ENCODE results near the gene GAS2L3.

The GAS2L3 gene

GRCh38 chr12:100661300-100661951 lies 87.9 kb downstream of the GAS2L3 start:
- H3K36me3 Mint-ChIP-seq = no peaks in the 10 kb centered on the region
- ATAC-seq (replicated peaks) = no peak
- H3K4me1 Mint-ChIP-seq = no peaks in the 10 kb centered on the region
- peaks cover 4 to 9% of the 10 kb centered on the region in 2 donors for H3K9me3 Mint-ChIP-seq
- no peak for DNase-seq
- H3K27me3 Mint-ChIP-seq = peaks cover 5 to 11% of the 10 kb centered on the region in 2 donors
- H3K27ac Mint-ChIP-seq = no peak overlapping the region
- H3K4me3 Mint-ChIP-seq = no peak overlapping the region

DNA sequence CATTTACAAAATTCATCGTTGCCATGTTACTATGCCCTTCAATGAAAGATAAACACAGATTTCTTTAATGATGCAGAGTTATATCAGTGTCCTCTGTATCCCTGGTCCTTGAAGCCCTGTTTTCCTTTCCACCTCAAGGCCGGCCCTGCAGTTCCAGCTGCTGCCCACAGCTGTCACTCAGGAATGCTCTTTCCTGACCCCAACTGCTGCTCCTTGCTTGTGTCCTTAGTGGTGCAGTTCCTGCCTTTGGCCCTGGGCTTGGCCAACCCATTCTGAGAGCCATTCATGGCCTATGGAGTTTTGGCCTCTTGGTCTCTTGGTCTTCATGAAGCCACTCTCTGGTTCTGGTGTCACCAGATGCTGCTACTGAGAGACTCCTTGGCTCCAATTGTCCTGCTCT lies 93.1 kb downstream of the GAS2L3 start:
- DNase-seq (no peak), ATAC-seq (replicated peaks) (no peak)
- H3K4me3 Mint-ChIP-seq = no peak overlapping the region
- H3K4me1 Mint-ChIP-seq = no peaks in the 10 kb centered on the region
- H3K36me3 Mint-ChIP-seq = no peaks in the 10 kb centered on the region
- H3K27me3 Mint-ChIP-seq = peaks cover 12% of the 10 kb centered on the region in 2 donors
- no peaks in the 10 kb centered on the region for H3K9me3 Mint-ChIP-seq
- H3K27ac Mint-ChIP-seq = no peak overlapping the region

GRCh38 chr12:100668945-100669536 lies 95.6 kb downstream of the GAS2L3 start:
- Mint-ChIP-seq H3K9me3 (no peaks in the 10 kb centered on the region), H3K27me3 (peaks cover 17 to 18% of the 10 kb centered on the region in 2 donors), H3K4me1 (no peaks in the 10 kb centered on the region), H3K27ac (no peak overlapping the region), H3K36me3 (no peaks in the 10 kb centered on the region), H3K4me3 (no peak overlapping the region)
- ATAC-seq (replicated peaks) (peak; percentile 81 to 88), DNase-seq (peak; percentile 29)

DNA sequence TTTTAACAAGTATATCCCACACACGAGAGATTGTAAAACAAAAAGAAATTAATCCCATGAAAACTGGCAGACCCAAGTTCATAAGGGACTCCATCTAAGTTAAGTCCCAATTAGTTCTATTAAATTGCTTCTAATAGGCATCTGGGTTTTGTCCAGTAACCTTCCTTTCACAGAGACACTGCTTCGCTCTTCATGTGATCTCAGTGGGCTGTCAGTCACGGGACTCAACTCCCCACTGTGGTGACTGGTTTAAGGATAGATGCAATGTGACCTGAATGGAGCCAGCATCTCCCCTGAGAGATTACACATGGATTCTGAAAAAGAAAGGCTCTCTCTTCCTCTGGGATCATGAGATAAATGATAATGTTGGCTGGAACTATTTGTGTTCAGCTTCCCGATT lies 96.4 kb downstream of the GAS2L3 start:
- H3K27ac Mint-ChIP-seq = no peak overlapping the region
- no peak for DNase-seq
- no peaks in the 10 kb centered on the region for H3K4me1 Mint-ChIP-seq
- no peak overlapping the region for H3K4me3 Mint-ChIP-seq
- no peaks in the 10 kb centered on the region for H3K9me3 Mint-ChIP-seq
- H3K27me3 Mint-ChIP-seq = peaks cover 18 to 21% of the 10 kb centered on the region in 2 donors
- ATAC-seq (replicated peaks) = no peak
- no peaks in the 10 kb centered on the region for H3K36me3 Mint-ChIP-seq

GRCh38 chr12:100671396-100672074 lies 98.1 kb downstream of the GAS2L3 start:
- peaks cover 18 to 21% of the 10 kb centered on the region in 2 donors for H3K27me3 Mint-ChIP-seq
- no peaks in the 10 kb centered on the region for H3K4me1 Mint-ChIP-seq
- H3K27ac Mint-ChIP-seq = no peak overlapping the region

GRCh38 chr12:100672075-100672592 lies 98.7 kb downstream of the GAS2L3 start:
- DNase-seq (no peak), ATAC-seq (replicated peaks) (peak; percentile 44 to 63)
- Mint-ChIP-seq H3K9me3 (peaks cover 0 to 3% of the 10 kb centered on the region in 2 donors), H3K4me3 (no peak overlapping the region), H3K27ac (no peak overlapping the region), H3K36me3 (no peaks in the 10 kb centered on the region), H3K27me3 (peaks cover 17 to 18% of the 10 kb centered on the region in 2 donors), H3K4me1 (no peaks in the 10 kb centered on the region)

More at GRCh38 chr12:100671396-100672074, 98.1 kb downstream of the GAS2L3 start:
- Mint-ChIP-seq H3K9me3 (peaks cover 0 to 1% of the 10 kb centered on the region in 2 donors), H3K36me3 (no peaks in the 10 kb centered on the region), H3K4me3 (no peak overlapping the region)
- no peak for DNase-seq
- ATAC-seq (replicated peaks) = no peak

DNA sequence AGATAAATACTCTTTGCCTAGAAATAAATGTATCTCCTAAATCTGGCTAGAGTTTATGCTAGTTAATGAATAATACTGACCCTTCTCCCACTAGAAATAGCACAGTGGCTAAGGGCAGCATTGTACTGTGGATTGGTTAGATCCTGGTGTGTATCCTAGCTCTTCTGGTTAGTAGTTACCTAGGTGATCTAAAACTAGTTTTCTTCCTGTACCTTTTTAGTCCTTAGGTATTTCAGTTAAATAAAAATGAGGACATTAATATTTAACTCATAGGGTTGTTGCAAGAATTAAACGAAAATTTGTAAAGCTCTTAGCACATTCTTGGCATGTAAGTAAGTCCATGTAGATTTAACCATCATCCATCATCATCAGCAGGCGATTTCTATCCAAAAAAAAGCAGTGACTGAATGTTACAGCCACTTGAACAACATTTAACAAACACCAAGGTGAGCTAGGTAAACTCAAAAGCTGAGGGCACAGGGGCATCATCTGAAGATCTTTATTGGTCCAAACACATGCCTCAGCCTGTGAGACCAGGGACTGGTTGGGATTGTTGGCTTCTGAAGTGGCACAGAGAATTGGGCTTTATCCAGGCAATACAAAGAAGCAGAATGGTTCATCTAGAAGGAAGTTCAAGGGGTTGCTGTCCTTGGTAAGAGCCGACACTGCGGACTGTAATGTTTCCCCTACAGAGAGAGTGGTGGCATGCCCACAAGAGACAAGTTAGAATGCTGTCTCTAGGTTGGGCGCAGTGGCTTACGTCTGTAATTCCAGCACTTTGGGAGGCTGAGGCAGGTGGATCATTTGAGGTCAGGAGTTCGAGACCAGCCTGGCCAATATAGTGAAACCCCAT lies 100.8 kb downstream of the GAS2L3 start:
- Mint-ChIP-seq H3K36me3 (no peaks in the 10 kb centered on the region), H3K4me3 (no peak overlapping the region), H3K4me1 (no peaks in the 10 kb centered on the region), H3K9me3 (peaks cover 0 to 5% of the 10 kb centered on the region in 2 donors), H3K27ac (no peak overlapping the region), H3K27me3 (peaks cover 22 to 27% of the 10 kb centered on the region in 2 donors)
- ATAC-seq (replicated peaks) (no peak), DNase-seq (no peak)

All from stimulated activated naive B cell treated with anti-CD40 and anti-IgM and Interleukin-4, amounts not matched to agents 10 μg/mL and 1 μg/mL and 100 μg/mL, for 72 hours (primary cell).